ENCODE results near the gene AQP9.

The AQP9 gene

DNA sequence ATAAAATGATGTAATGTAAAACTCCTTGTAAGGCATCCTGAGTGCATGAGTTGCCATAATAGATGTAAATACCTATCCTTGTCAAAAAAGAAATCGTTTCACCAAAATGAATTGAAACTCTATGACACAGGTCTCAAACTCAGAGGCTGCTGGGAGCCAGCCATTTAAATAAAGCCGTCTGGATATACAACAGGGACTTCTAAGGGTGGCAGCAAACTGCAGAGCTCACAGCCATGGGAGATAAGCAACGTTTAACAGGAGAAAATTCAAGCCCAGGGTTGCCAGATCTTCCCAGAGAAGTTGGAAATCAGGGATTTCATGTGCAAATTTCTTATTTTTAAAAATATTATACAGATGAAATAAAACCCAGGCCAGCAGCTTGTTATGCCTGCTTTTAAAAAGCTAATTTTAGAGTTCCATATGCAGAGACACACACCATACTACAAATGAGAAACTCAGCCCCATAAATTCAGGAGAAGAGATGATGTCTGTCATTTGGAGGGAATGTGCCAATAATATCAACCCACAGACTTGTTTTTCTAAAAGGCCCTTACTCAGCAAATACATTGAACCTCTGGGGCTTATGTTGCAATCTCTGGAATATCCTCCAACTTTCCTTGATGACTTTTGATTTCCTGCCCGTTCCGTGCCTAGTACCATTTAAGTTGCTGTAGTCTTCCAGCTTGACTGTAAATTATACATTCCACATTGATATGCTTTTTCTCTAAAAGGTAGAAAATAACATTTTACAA is 75.6 kb downstream of the AQP9 start:
- H3K9ac ChIP-seq (ENCODE audit: low read length), result no peak overlapping the region
- H3K9me3 ChIP-seq (ENCODE audit: low read length), result no peaks in the 10 kb centered on the region
- H3K4me1 ChIP-seq (ENCODE audit: insufficient read depth, low read length), result no peaks in the 10 kb centered on the region
- no peak overlapping the region for H3K4me3 ChIP-seq (ENCODE audit: low read depth in 1 of 2, low read length in 2 of 2)
- no peak overlapping the region for H3K27ac ChIP-seq (ENCODE audit: low read depth, low read length)
- H3K36me3 ChIP-seq (ENCODE audit: insufficient read depth, low read length), result no peaks in the 10 kb centered on the region
- H3K27me3 ChIP-seq (ENCODE audit: control insufficient read depth in 1 of 2, insufficient read depth in 2 of 2, low read length in 2 of 2), result no peaks in the 10 kb centered on the region

GRCh38 chr15:58214591-58215340 is 76.6 kb downstream of the AQP9 start:
- Histone ChIP-seq H3K27me3 (ENCODE audit: control insufficient read depth in 1 of 2, insufficient read depth in 2 of 2, low read length in 2 of 2) (no peaks in the 10 kb centered on the region), H3K36me3 (ENCODE audit: insufficient read depth, low read length) (no peaks in the 10 kb centered on the region), H3K4me3 (ENCODE audit: low read depth in 1 of 2, low read length in 2 of 2) (no peak overlapping the region), H3K9me3 (ENCODE audit: low read length) (no peaks in the 10 kb centered on the region), H3K27ac (ENCODE audit: low read depth, low read length) (no peak overlapping the region), H3K9ac (ENCODE audit: low read length) (no peak overlapping the region), H3K4me1 (ENCODE audit: insufficient read depth, low read length) (no peaks in the 10 kb centered on the region)

DNA sequence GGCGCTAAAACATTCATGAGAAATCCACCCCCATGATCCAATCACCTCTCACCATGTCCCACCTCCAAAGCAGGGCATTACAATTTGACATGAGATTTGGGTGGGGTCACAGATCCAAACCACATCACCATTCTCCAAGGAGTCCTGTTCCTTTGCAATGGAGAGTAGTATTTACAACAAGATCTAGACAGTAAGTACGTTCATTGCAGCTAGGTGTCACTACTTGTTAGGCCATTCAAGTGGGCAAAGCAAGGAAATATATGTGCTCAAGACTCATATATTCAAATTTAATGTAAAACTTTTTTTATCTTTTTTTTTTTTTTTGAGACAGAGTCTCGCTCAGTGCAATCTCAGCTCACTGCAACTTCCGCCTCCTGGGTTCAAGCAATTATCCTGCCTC is 79.3 kb downstream of the AQP9 start:
- Histone ChIP-seq H3K9ac (ENCODE audit: low read length) (no peak overlapping the region), H3K27me3 (ENCODE audit: control insufficient read depth in 1 of 2, insufficient read depth in 2 of 2, low read length in 2 of 2) (no peaks in the 10 kb centered on the region), H3K9me3 (ENCODE audit: low read length) (no peaks in the 10 kb centered on the region)

GRCh38 chr15:58221591-58222241 is 83.5 kb downstream of the AQP9 start:
- H3K9ac ChIP-seq (ENCODE audit: low read length), result no peak overlapping the region
- H3K27ac ChIP-seq (ENCODE audit: low read depth, low read length), result no peak overlapping the region
- no peaks in the 10 kb centered on the region for H3K9me3 ChIP-seq (ENCODE audit: low read length)
- no peaks in the 10 kb centered on the region for H3K27me3 ChIP-seq (ENCODE audit: control insufficient read depth in 1 of 2, insufficient read depth in 2 of 2, low read length in 2 of 2)
- no peaks in the 10 kb centered on the region for H3K4me1 ChIP-seq (ENCODE audit: insufficient read depth, low read length)
- no peak overlapping the region for H3K4me3 ChIP-seq (ENCODE audit: low read depth in 1 of 2, low read length in 2 of 2)
- no peaks in the 10 kb centered on the region for H3K36me3 ChIP-seq (ENCODE audit: insufficient read depth, low read length)

More for the DNA sequence above, 79.3 kb downstream of the AQP9 start:
- H3K4me1 ChIP-seq (ENCODE audit: insufficient read depth, low read length), result no peaks in the 10 kb centered on the region
- no peak overlapping the region for H3K4me3 ChIP-seq (ENCODE audit: low read depth in 1 of 2, low read length in 2 of 2)
- no peak overlapping the region for H3K27ac ChIP-seq (ENCODE audit: low read depth, low read length)
- no peaks in the 10 kb centered on the region for H3K36me3 ChIP-seq (ENCODE audit: insufficient read depth, low read length)

- no peaks in the 10 kb centered on the region for H3K27me3 ChIP-seq (ENCODE audit: control insufficient read depth in 1 of 2, insufficient read depth in 2 of 2, low read length in 2 of 2)
- no peak overlapping the region for H3K9ac ChIP-seq (ENCODE audit: low read length)
- H3K4me1 ChIP-seq (ENCODE audit: insufficient read depth, low read length), result no peaks in the 10 kb centered on the region
- H3K36me3 ChIP-seq (ENCODE audit: insufficient read depth, low read length), result no peaks in the 10 kb centered on the region
- no peak overlapping the region for H3K4me3 ChIP-seq (ENCODE audit: low read depth in 1 of 2, low read length in 2 of 2)
- H3K9me3 ChIP-seq (ENCODE audit: low read length), result no peaks in the 10 kb centered on the region
- H3K27ac ChIP-seq (ENCODE audit: low read depth, low read length), result no peak overlapping the region
Observed at GRCh38 chr15:58222679-58223078, 84.5 kb downstream of the AQP9 start.

DNA sequence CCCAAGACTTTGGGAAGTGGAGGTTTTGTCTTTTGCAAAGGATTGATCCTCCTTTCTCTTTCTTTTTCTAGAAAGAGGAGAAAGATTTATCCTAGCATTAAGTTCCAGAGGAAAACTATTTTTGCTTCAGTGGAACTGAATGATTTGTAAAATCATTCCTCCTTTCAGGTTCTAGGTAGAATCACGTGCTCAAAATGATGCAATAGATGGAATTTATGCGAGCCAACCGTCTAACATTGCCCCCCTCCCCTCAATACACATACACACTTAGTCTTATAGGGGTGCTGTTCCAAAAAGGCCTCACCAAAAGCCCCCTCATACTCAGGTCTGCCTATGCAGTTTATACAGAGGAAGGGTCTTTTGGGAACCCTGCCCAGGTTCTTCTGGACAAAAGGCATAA is 85.3 kb downstream of the AQP9 start:
- Histone ChIP-seq H3K4me3 (ENCODE audit: low read depth in 1 of 2, low read length in 2 of 2) (no peak overlapping the region), H3K9ac (ENCODE audit: low read length) (no peak overlapping the region), H3K27ac (ENCODE audit: low read depth, low read length) (no peak overlapping the region), H3K27me3 (ENCODE audit: control insufficient read depth in 1 of 2, insufficient read depth in 2 of 2, low read length in 2 of 2) (no peaks in the 10 kb centered on the region), H3K9me3 (ENCODE audit: low read length) (no peaks in the 10 kb centered on the region), H3K36me3 (ENCODE audit: insufficient read depth, low read length) (no peaks in the 10 kb centered on the region), H3K4me1 (ENCODE audit: insufficient read depth, low read length) (no peaks in the 10 kb centered on the region)

DNA sequence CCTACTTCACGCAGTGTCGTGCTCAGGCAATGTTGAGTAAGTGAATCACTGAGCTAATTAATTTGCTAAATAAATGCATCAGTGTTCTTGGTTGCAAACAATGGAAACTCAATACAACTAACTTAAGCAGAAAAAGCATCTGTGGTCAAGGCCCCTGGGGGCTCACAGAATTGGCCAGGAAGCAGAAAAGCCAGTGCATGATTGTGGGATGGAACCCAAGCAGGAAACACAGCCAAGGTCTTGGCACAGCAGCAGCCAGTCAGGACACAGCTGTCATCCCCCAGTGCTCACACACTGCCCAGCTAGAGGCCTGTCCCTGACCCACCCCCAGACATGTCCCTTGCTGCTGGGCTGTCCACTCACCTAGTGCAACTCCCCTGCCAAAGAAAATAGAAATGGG is 85.9 kb downstream of the AQP9 start:
- Histone ChIP-seq H3K4me3 (ENCODE audit: low read depth in 1 of 2, low read length in 2 of 2) (no peak overlapping the region), H3K27ac (ENCODE audit: low read depth, low read length) (no peak overlapping the region)

DNA sequence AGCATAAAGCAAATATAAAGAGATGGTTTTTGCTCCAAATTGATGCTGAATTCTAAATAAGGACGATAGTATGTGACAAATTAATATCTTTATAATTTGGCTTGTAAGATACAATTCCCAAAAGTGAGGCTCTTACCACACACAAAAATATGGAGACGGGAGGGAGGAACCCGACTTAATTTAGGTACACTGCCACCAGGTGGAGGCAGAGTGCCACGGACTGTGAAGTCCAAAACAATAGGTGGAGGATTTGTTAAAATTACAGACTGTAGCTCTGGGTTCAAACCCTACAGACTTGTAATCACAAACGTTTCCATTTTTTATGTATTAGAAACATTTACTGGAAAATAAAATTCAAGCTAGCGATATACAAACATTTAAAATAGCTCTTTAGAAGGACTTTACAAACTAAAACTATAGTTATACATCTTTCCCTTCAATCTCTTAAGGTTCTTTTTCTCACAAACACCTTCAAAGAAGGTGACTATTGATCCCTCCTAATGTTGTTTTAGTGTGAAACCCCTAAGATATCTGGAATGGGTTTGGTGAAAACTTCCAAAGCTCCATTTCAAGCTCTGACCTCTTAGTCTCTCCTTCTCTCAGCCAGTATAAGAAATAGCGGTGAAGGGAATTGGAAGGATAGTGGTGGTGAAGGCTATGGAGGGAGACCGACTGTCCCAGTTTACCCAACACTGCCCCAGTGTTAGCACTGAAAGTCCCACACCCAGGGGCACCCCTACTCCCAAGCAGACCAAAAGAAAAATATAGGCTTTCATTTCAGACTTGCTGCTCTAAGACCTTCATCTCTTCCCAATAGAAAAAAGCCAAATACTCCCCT is 89.7 kb downstream of the AQP9 start:
- H3K9ac ChIP-seq (ENCODE audit: low read length), result no peak overlapping the region
- H3K9me3 ChIP-seq (ENCODE audit: low read length), result no peaks in the 10 kb centered on the region
- no peaks in the 10 kb centered on the region for H3K4me1 ChIP-seq (ENCODE audit: insufficient read depth, low read length)
- no peak overlapping the region for H3K4me3 ChIP-seq (ENCODE audit: low read depth in 1 of 2, low read length in 2 of 2)
- no peaks in the 10 kb centered on the region for H3K36me3 ChIP-seq (ENCODE audit: insufficient read depth, low read length)
- no peak overlapping the region for H3K27ac ChIP-seq (ENCODE audit: low read depth, low read length)
- H3K27me3 ChIP-seq (ENCODE audit: control insufficient read depth in 1 of 2, insufficient read depth in 2 of 2, low read length in 2 of 2), result no peaks in the 10 kb centered on the region

More for the DNA sequence above, 85.9 kb downstream of the AQP9 start:
- no peaks in the 10 kb centered on the region for H3K36me3 ChIP-seq (ENCODE audit: insufficient read depth, low read length)
- no peaks in the 10 kb centered on the region for H3K4me1 ChIP-seq (ENCODE audit: insufficient read depth, low read length)
- no peak overlapping the region for H3K9ac ChIP-seq (ENCODE audit: low read length)
- no peaks in the 10 kb centered on the region for H3K9me3 ChIP-seq (ENCODE audit: low read length)
- H3K27me3 ChIP-seq (ENCODE audit: control insufficient read depth in 1 of 2, insufficient read depth in 2 of 2, low read length in 2 of 2), result no peaks in the 10 kb centered on the region

- Histone ChIP-seq H3K27me3 (ENCODE audit: control insufficient read depth in 1 of 2, insufficient read depth in 2 of 2, low read length in 2 of 2) (no peaks in the 10 kb centered on the region), H3K4me1 (ENCODE audit: insufficient read depth, low read length) (no peaks in the 10 kb centered on the region), H3K9ac (ENCODE audit: low read length) (no peak overlapping the region), H3K9me3 (ENCODE audit: low read length) (no peaks in the 10 kb centered on the region), H3K4me3 (ENCODE audit: low read depth in 1 of 2, low read length in 2 of 2) (no peak overlapping the region), H3K27ac (ENCODE audit: low read depth, low read length) (no peak overlapping the region), H3K36me3 (ENCODE audit: insufficient read depth, low read length) (no peaks in the 10 kb centered on the region)
Observed at GRCh38 chr15:58228718-58229117, 90.5 kb downstream of the AQP9 start.

- Histone ChIP-seq H3K27ac (ENCODE audit: low read depth, low read length) (no peak overlapping the region), H3K9ac (ENCODE audit: low read length) (no peak overlapping the region), H3K4me3 (ENCODE audit: low read depth in 1 of 2, low read length in 2 of 2) (no peak overlapping the region), H3K4me1 (ENCODE audit: insufficient read depth, low read length) (no peaks in the 10 kb centered on the region), H3K36me3 (ENCODE audit: insufficient read depth, low read length) (no peaks in the 10 kb centered on the region), H3K9me3 (ENCODE audit: low read length) (no peaks in the 10 kb centered on the region), H3K27me3 (ENCODE audit: control insufficient read depth in 1 of 2, insufficient read depth in 2 of 2, low read length in 2 of 2) (no peaks in the 10 kb centered on the region)
Observed at GRCh38 chr15:58229297-58229768, 91.2 kb downstream of the AQP9 start.
